ENCODE data around the gene SLC48A1. TPM values are rescaled to one million over a fixed set of nuclear protein-coding genes. Genes with fewer than 3 reads are reported as not detected.
A peak's percentile ranks its signal among the peaks of the same experiment; 100 is the strongest.

Gene SLC48A1
- total RNA-seq (ENCODE audit: low replicate concordance) = 19.7 and 37.4 TPM in 2 replicates
- long read RNA-seq, transcript SLC48A1-201 (3 exons, 3,010 nt) = major isoform, 9 of 16 reads
- long read RNA-seq, partial matches to known transcripts = 0 of 16 reads
- long read RNA-seq, other reads (novel, unspliced or antisense) = 7 of 16 reads

- H3K27ac Mint-ChIP-seq = peak within 1 kb of the TSS; percentile 80
- TF ChIP-seq, protein P1, sequence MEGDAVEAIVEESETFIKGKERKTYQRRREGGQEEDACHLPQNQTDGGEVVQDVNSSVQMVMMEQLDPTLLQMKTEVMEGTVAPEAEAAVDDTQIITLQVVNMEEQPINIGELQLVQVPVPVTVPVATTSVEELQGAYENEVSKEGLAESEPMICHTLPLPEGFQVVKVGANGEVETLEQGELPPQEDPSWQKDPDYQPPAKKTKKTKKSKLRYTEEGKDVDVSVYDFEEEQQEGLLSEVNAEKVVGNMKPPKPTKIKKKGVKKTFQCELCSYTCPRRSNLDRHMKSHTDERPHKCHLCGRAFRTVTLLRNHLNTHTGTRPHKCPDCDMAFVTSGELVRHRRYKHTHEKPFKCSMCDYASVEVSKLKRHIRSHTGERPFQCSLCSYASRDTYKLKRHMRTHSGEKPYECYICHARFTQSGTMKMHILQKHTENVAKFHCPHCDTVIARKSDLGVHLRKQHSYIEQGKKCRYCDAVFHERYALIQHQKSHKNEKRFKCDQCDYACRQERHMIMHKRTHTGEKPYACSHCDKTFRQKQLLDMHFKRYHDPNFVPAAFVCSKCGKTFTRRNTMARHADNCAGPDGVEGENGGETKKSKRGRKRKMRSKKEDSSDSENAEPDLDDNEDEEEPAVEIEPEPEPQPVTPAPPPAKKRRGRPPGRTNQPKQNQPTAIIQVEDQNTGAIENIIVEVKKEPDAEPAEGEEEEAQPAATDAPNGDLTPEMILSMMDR (conservative IDR thresholded peaks at IDR 0.05) = peak; percentile 21
Measured at GRCh38 chr12:47773062-47773857, at the start of gene SLC48A1. SLC48A1 (plus strand) TSS chr12:47773238; CDS start chr12:47773305, 67 bp downstream.

DNA sequence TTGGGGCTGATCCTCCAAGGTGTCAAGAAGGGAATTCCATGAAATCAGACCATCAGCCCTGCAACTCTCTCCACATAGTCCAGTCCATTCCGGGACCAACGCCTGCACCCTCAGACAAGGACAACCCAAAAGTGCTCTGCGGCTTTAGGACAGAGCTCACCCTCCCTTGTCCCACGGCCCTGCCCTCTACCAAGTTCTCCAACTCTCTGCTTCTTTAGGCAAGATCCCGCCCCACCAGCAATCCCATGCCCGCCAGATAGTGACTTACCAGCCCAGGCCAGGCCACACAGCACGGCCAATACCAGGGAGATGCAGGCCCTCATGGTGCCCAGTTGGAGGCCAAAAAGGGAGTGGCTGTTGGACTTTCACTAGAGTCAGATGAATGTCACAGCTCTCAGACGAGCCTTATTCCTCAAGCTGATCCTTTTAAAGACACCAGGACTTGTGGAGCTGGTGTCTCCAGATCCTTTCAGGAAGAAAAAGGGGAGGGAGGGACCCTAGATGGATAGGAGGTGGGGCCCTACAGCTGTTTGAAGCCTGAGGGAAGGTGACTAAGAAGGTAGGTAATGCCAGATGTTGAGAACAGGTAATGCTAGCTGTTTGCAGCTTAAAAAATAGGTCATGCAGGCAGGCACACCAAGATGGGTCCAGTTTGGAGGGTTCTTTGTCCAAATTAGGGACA lies 47.8 kb upstream of the SLC48A1 start, which contains the start of gene ENDOU:
Gene ENDOU, minus strand, starts transcription at position 400 of the 682 bp plus-strand sequence. Its CDS starts 77 bp downstream, at position 323.
- H3K4me3 Mint-ChIP-seq = peak within 1 kb of the TSS; percentile 64
- no peak for DNase-seq (ENCODE audit: extremely low spot score, unreplicated experiment)
- TF ChIP-seq, protein P1 (conservative IDR thresholded peaks at IDR 0.05) = no peak
- no peaks in the 10 kb centered on the region for H3K9me3 Mint-ChIP-seq
- peak within 1 kb of the TSS; percentile 80 for H3K27ac Mint-ChIP-seq
- H3K27me3 Mint-ChIP-seq = no peaks in the 10 kb centered on the region
- no peaks in the 10 kb centered on the region for H3K36me3 Mint-ChIP-seq
- H3K4me1 Mint-ChIP-seq (ENCODE audit: unreplicated experiment) = peaks cover 34% of the 10 kb centered on the region

More at GRCh38 chr12:47773062-47773857, at the start of gene SLC48A1:
- no peaks in the 10 kb centered on the region for H3K9me3 Mint-ChIP-seq
- peaks cover 10% of the 10 kb centered on the region for H3K27me3 Mint-ChIP-seq
- peaks cover 11% of the 10 kb centered on the region for H3K4me1 Mint-ChIP-seq (ENCODE audit: unreplicated experiment)
- H3K36me3 Mint-ChIP-seq = no peaks in the 10 kb centered on the region
- peak; percentile 85 for DNase-seq (ENCODE audit: extremely low spot score, unreplicated experiment)
- peak within 1 kb of the TSS; percentile 91 for H3K4me3 Mint-ChIP-seq

GRCh38 chr12:47725893-47726292 lies 47.1 kb upstream of the SLC48A1 start:
- peak overlapping the region; percentile 80 for H3K27ac Mint-ChIP-seq
- TF ChIP-seq, protein P1 (conservative IDR thresholded peaks at IDR 0.05) = no peak
- DNase-seq (ENCODE audit: extremely low spot score, unreplicated experiment) = no peak

GRCh38 chr12:47729233-47729632 lies 43.8 kb upstream of the SLC48A1 start:
- Mint-ChIP-seq H3K4me1 (ENCODE audit: unreplicated experiment) (peaks cover 31% of the 10 kb centered on the region), H3K9me3 (no peaks in the 10 kb centered on the region), H3K36me3 (no peaks in the 10 kb centered on the region), H3K27me3 (no peaks in the 10 kb centered on the region), H3K27ac (no peak overlapping the region), H3K4me3 (no peak overlapping the region)
- TF ChIP-seq, protein P1 (conservative IDR thresholded peaks at IDR 0.05) = no peak
- DNase-seq (ENCODE audit: extremely low spot score, unreplicated experiment) = no peak

More at GRCh38 chr12:47725893-47726292, 47.1 kb upstream of the SLC48A1 start:
- peak overlapping the region; percentile 64 for H3K4me3 Mint-ChIP-seq
- H3K27me3 Mint-ChIP-seq = no peaks in the 10 kb centered on the region
- H3K4me1 Mint-ChIP-seq (ENCODE audit: unreplicated experiment) = peaks cover 41% of the 10 kb centered on the region
- no peaks in the 10 kb centered on the region for H3K36me3 Mint-ChIP-seq
- H3K9me3 Mint-ChIP-seq = no peaks in the 10 kb centered on the region

- peaks cover 41% of the 10 kb centered on the region for H3K4me1 Mint-ChIP-seq (ENCODE audit: unreplicated experiment)
- no peaks in the 10 kb centered on the region for H3K27me3 Mint-ChIP-seq
- no peak for DNase-seq (ENCODE audit: extremely low spot score, unreplicated experiment)
- H3K4me3 Mint-ChIP-seq = no peak overlapping the region
- H3K36me3 Mint-ChIP-seq = no peaks in the 10 kb centered on the region
- TF ChIP-seq, protein P1 (conservative IDR thresholded peaks at IDR 0.05) = no peak
- H3K9me3 Mint-ChIP-seq = no peaks in the 10 kb centered on the region
- no peak overlapping the region for H3K27ac Mint-ChIP-seq
Measured at GRCh38 chr12:47730341-47730744, 42.7 kb upstream of the SLC48A1 start.
